HEK293 (cell line): ENCODE measurements around the gene CPB2.

Source experiments
- CTCF ChIA-PET: fragments of 350-600 bp; formaldehyde crosslinking; extraction: SDS; loops from one replicate; lab custom pipeline; 2021; ENCODE audit warnings: antibody characterized with exemption; lab: Yijun Ruan, JAX
- POLR2A ChIA-PET: fragments of 300-600 bp; formaldehyde crosslinking; extraction: SDS; loops from one replicate; lab custom pipeline; 2020; ENCODE audit warnings: antibody characterized with exemption, inconsistent platforms; lab: Yijun Ruan, JAX
- H3K27ac ChIP-seq: fragments of 200-500 bp; sonication (Bioruptor generic); 2 replicates; pipeline ENCODE4 v1.5.1; 2014; ENCODE audit warnings: low read depth, low read length, control low read depth, inconsistent platforms; ENCODE audit errors: extremely low read depth
- H3K36me3 ChIP-seq, 2 experiments: fragments of 200-500 bp in 1 of 2; sonication (Bioruptor generic) in 1 of 2; 1 replicate in 1 of 2; 2 replicates in 1 of 2; pipeline ENCODE4 v1.5.1; 2014 to 2017; ENCODE audit warnings: inconsistent platforms in 2 of 2, low read length in 2 of 2; ENCODE audit not compliant: control insufficient read depth in 2 of 2, insufficient read depth in 1 of 2
- H3K4me1 ChIP-seq: fragments of 200-500 bp; sonication (Bioruptor generic); 2 replicates; pipeline ENCODE4 v1.5.1; 2014; ENCODE audit warnings: mild to moderate bottlenecking, low read length, inconsistent platforms; ENCODE audit not compliant: control insufficient read depth, insufficient read depth
- H3K4me3 ChIP-seq: 2 replicates; pipeline ENCODE4 v1.5.1; 2011; ENCODE audit warnings: low read depth, mild to moderate bottlenecking, control low read depth, low read length, moderate library complexity
- H3K9me3 ChIP-seq: fragments of 200-500 bp; sonication (Bioruptor generic); 2 replicates; pipeline ENCODE4 v1.5.1; 2014; ENCODE audit warnings: low read depth, low read length, inconsistent platforms; ENCODE audit not compliant: control insufficient read depth, insufficient read depth
- BCL11B ChIP-seq: fragments of 450-650 bp; formaldehyde crosslinking; IDR thresholded peaks from 2 replicates; pipeline ENCODE4 v1.5.1; 2016; ENCODE audit warnings: low read depth, missing biosample characterization, missing genetic modification characterization
- ELK4 ChIP-seq: IDR thresholded peaks from 2 replicates; pipeline ENCODE4 v1.6.1; 2011; ENCODE audit warnings: mild to moderate bottlenecking, low read depth, low read length, borderline replicate concordance
- MZF1 ChIP-seq: fragments of 450-650 bp; formaldehyde crosslinking; IDR thresholded peaks from 2 replicates; pipeline ENCODE4 v1.5.1; 2017; ENCODE audit warnings: missing biosample characterization, missing genetic modification characterization, borderline replicate concordance
- PRDM1 ChIP-seq: fragments of 450-650 bp; formaldehyde crosslinking; IDR thresholded peaks from 2 replicates; pipeline ENCODE4; 2016; ENCODE audit warnings: missing biosample characterization, missing genetic modification characterization
- PRDM10 ChIP-seq: fragments of 450-650 bp; formaldehyde crosslinking; IDR thresholded peaks from 2 replicates; pipeline ENCODE4 v1.5.1; 2016; ENCODE audit warnings: missing biosample characterization, missing genetic modification characterization
- SCRT1 ChIP-seq: fragments of 450-650 bp; formaldehyde crosslinking; IDR thresholded peaks from 2 replicates; pipeline ENCODE4 v1.5.1; 2016; ENCODE audit warnings: missing biosample characterization, missing genetic modification characterization, borderline replicate concordance
- SP7 ChIP-seq: fragments of 450-650 bp; formaldehyde crosslinking; IDR thresholded peaks from 2 replicates; pipeline ENCODE4 v1.5.1; 2016; ENCODE audit warnings: missing biosample characterization, missing genetic modification characterization
- ZBTB17 ChIP-seq: fragments of 450-650 bp; formaldehyde crosslinking; IDR thresholded peaks from 2 replicates; pipeline ENCODE4 v1.5.1; 2016; ENCODE audit warnings: missing biosample characterization, missing genetic modification characterization
- ZEB2 ChIP-seq: fragments of 450-650 bp; formaldehyde crosslinking; IDR thresholded peaks from 2 replicates; pipeline ENCODE4 v1.5.1; 2016; ENCODE audit warnings: missing biosample characterization, missing genetic modification characterization
- ZNF121 ChIP-seq: fragments of 450-650 bp; formaldehyde crosslinking; IDR thresholded peaks from 2 replicates; pipeline ENCODE4 v1.5.1; 2016; ENCODE audit warnings: missing biosample characterization, missing genetic modification characterization
- ZNF211 ChIP-seq: fragments of 450-650 bp; formaldehyde crosslinking; IDR thresholded peaks from 2 replicates; pipeline ENCODE4 v1.5.1; 2016; ENCODE audit warnings: low read depth, missing biosample characterization, missing genetic modification characterization
- ZNF248 ChIP-seq: fragments of 450-650 bp; formaldehyde crosslinking; IDR thresholded peaks from 2 replicates; pipeline ENCODE4 v1.5.1; 2017; ENCODE audit warnings: missing biosample characterization, missing genetic modification characterization
- ZNF26 ChIP-seq: fragments of 450-650 bp; formaldehyde crosslinking; IDR thresholded peaks from 2 replicates; pipeline ENCODE4 v1.5.1; 2016; ENCODE audit warnings: missing biosample characterization, missing genetic modification characterization
- ZNF362 ChIP-seq: fragments of 450-650 bp; formaldehyde crosslinking; IDR thresholded peaks from 2 replicates; pipeline ENCODE4 v1.5.1; 2016; ENCODE audit warnings: missing biosample characterization, missing genetic modification characterization
- ZNF488 ChIP-seq: fragments of 450-650 bp; formaldehyde crosslinking; IDR thresholded peaks from 2 replicates; pipeline ENCODE4 v1.5.1; 2016; ENCODE audit warnings: missing biosample characterization, missing genetic modification characterization
- ZNF513 ChIP-seq: fragments of 450-650 bp; IDR thresholded peaks from 2 replicates; pipeline ENCODE4 v1.5.1; 2018; ENCODE audit warnings: missing biosample characterization, missing genetic modification characterization
- ZNF548 ChIP-seq: fragments of 450-650 bp; formaldehyde crosslinking; IDR thresholded peaks from 2 replicates; pipeline ENCODE4 v1.5.1; 2016; ENCODE audit warnings: missing biosample characterization, missing genetic modification characterization
- ZNF600 ChIP-seq: fragments of 450-650 bp; formaldehyde crosslinking; IDR thresholded peaks from 2 replicates; pipeline ENCODE4 v1.5.1; 2016; ENCODE audit warnings: missing biosample characterization, missing genetic modification characterization
- ZNF629 ChIP-seq: fragments of 450-650 bp; formaldehyde crosslinking; IDR thresholded peaks from 2 replicates; pipeline ENCODE4 v1.5.1; 2017; ENCODE audit warnings: missing biosample characterization, missing genetic modification characterization
- ZNF664 ChIP-seq: fragments of 450-650 bp; formaldehyde crosslinking; IDR thresholded peaks from 2 replicates; pipeline ENCODE4 v1.5.1; 2016; ENCODE audit warnings: missing biosample characterization, missing genetic modification characterization
- ZSCAN4 ChIP-seq: fragments of 450-650 bp; formaldehyde crosslinking; IDR thresholded peaks from 2 replicates; pipeline ENCODE4 v1.5.1; 2017; ENCODE audit warnings: missing biosample characterization, missing genetic modification characterization

CPB2 gene

GRCh38 chr13:46134961-46135522, 30.2 kb upstream of the CPB2 start:
- TF ChIP-seq ZSCAN4 (tag by site-specific recombination) (peak; percentile 59; the same call in 1 of the 2 replicates), ZNF211 (tag by site-specific recombination) (no peak), ZNF548 (tag by site-specific recombination) (no peak), ZNF488 (tag by site-specific recombination) (no peak), ZNF513 (tag by site-specific recombination) (no peak), ZNF362 (tag by site-specific recombination) (peak; percentile 59; the same call in 1 of the 2 replicates), PRDM1 (tag by site-specific recombination) (peak; percentile 91), ZNF121 (peak; percentile 55; the same call in 1 of the 2 replicates), ZNF600 (tag by site-specific recombination) (peak; percentile 59; the same call in 1 of the 2 replicates), MZF1 (tag by site-specific recombination) (no peak), ZNF664 (no peak), SP7 (tag by site-specific recombination) (peak; percentile 50; the same call in 1 of the 2 replicates), BCL11B (no peak), ZBTB17 (tag by site-specific recombination) (peak; percentile 52; the same call in 1 of the 2 replicates), ELK4 (no peak)
- CTCF ChIA-PET, result interaction anchor here (0.7 kb wide), 1 partner anchor 83 kb away, joined by 4 read pairs; no protein-coding TSS in a partner anchor
- POLR2A ChIA-PET, result interaction anchor here (0.6 kb wide), 1 partner anchor 15 kb away, joined by 4 read pairs; no protein-coding TSS in a partner anchor
- Histone ChIP-seq H3K4me1 (no peaks in the 10 kb centered on the region; the same call in 1 of the 2 replicates), H3K36me3 (peaks cover 0 to 52% of the 10 kb centered on the region in 2 experiments; a peak in 1 of 3 replicates), H3K4me3 (no peak overlapping the region), H3K9me3 (no peaks in the 10 kb centered on the region), H3K27ac (no peak overlapping the region)

- Histone ChIP-seq H3K4me1 (no peaks in the 10 kb centered on the region; the same call in 1 of the 2 replicates), H3K4me3 (no peak overlapping the region), H3K36me3 (peaks cover 0 to 53% of the 10 kb centered on the region in 2 experiments; a peak in 1 of 3 replicates), H3K27ac (no peak overlapping the region), H3K9me3 (no peaks in the 10 kb centered on the region)
- ChIA-PET CTCF (interaction anchor here (0.7 kb wide), 1 partner anchor 660 kb away, joined by 3 read pairs; no protein-coding TSS in a partner anchor), POLR2A (no interaction called here)
- TF ChIP-seq ZNF26 (tag by site-specific recombination), result no peak
- TF ChIP-seq ELK4, result no peak
- no peak for TF ChIP-seq ZEB2 (tag by site-specific recombination)
- no peak for TF ChIP-seq ZNF248 (tag by site-specific recombination)
- TF ChIP-seq PRDM10 (tag by site-specific recombination), result no peak
- no peak for TF ChIP-seq SCRT1 (tag by site-specific recombination)
- TF ChIP-seq ZNF629 (tag by site-specific recombination), result no peak
- no peak for TF ChIP-seq ZNF548 (tag by site-specific recombination)
Observed at GRCh38 chr13:46134494-46134893, 29.7 kb upstream of the CPB2 start.
